ENCODE data around the gene RAF1.
"Not testable (repeated sequence)": the region's sequence is repeated elsewhere in the genome, so short reads cannot be mapped to it uniquely, and the experiment has no call there.

Gene RAF1

DNA sequence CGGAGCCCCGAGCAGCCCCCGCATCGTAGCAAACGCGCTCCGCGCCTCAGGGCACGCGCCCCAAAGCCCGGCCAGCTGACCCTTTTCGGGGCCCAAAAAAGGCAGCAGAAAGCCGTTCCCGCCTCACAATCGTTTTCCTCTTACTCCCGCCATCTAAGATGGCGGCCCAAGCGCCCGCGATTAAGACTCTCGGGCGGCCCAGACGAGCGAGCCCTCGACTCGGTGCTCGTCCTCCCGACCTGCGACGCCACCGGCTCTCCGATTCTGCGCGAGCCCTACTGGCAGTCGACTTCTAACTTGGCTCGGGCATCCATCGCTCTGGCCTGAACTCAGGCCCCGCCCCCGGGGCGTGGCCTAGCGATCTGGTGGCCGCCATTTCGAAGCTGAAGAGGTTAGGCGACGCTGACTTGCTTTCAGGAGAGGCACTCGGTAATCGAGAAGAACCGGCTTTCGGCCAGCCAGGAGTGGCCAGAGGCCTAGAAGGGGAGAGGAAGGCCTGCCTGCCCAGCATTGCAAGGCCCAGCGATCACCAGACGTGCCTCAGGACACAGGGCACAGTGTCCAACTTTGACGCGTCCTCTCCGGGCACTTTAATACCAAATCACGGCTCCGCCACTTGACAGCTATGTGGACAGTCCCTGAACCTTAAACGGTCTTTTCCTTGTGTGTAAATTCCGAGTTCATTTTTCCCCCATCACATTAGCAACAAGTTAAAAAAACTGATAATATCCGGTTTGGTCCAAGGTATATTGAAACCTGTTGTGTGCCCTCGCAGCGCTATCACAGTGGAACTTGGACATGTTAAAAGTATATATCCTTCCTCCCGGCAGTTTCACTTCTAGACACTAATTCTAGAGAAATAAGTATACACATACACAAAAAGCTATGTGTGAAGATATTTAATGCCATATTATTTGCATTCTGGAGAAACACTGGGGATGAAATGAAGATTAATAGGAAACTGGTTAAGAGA lies at the start of gene RAF1:
Gene RAF1, minus strand, starts transcription at position 182 of the 973 bp plus-strand sequence. CDS start 45,396 bp downstream, outside the sequence.
- DNase-seq = peak; percentile 85

DNA sequence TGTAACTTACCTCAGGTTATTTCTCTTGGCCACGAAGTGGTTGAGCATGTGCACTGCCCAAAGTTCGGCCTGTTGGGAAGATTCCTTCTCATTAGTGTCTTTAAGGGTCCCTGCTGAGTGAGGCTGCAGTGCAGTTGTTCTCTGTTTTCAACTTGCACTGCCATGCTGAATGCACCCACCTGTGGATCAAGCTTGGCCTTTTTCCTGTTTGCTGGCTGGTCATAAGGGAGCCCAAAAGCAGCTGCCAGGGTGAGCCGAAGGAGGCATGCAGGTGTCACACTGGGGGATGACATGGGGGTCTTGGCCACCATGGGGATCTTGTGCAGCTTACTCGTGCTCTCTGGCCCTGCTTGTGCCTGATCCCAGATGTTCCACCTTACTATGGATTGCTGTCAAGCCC lies 46.1 kb upstream of the RAF1 start:
- no peak for DNase-seq

DNA sequence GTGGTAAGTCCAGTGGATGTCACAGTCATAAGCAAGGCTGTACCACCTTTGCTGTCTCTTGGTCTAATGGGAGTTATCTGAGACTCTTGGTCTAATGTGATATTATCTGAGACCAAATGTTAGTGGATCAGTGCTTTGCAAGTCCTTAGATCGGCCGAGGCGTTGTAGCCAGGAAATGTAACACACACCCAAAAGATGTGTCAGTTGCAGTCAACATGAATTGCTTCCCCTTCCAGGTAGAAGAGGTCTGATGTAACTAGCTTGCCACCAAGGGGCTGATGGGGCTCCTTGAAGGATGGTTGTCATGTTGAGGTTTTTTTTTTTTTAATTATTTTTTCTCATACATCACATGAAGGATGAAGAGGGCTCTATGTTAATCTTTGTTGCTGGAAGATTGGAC lies 45.4 kb upstream of the RAF1 start:
- no peak for DNase-seq

DNA sequence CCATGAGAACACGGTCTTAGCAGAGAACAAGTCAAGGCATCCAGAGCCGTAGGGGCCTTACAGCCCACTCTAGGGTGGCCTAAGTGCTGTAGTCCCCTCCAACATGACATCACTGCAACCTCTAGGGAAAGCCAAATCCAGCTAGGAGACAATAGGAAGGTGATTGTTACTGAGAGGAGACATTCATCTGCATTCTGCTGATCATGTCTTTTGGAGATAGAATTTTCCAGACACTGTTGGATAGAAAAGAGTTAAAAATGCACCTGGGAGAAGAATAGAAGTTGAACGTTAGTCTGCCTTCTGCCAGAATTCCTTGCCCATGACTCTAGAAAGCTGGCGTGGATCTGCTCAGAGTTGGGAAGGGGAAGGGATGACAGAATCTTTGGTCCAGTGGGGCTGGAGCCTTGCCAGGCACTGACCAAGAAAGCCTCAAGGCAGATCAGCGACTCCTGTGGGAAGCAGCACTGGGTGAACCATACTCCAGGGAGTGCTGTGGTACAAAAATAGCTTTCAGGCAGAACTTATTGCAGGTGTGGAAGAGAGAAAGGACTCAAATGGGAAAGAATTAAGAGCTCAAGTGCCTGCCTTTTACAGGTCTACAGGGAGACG lies 44.8 kb upstream of the RAF1 start:
- no peak for DNase-seq

DNA sequence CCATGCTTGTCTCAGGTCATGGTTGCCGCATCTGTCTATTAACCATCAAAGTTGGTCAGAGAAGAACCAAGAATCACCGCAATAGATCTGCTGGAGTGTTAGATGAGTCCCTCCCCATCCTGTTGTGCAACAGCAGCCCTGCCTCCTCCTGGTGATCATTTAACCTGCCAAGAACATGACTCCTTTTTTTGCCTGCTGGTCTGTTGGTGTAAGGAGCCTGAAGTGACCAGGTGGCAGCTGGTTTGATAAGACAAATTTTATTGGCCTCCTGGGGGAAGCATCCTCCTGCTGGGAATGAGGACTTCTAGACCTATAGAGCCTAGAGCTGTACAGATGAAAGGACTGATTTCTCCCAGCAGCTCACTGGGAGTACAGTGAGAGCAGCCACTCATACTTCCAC lies 43.5 kb upstream of the RAF1 start:
- no peak for DNase-seq

DNA sequence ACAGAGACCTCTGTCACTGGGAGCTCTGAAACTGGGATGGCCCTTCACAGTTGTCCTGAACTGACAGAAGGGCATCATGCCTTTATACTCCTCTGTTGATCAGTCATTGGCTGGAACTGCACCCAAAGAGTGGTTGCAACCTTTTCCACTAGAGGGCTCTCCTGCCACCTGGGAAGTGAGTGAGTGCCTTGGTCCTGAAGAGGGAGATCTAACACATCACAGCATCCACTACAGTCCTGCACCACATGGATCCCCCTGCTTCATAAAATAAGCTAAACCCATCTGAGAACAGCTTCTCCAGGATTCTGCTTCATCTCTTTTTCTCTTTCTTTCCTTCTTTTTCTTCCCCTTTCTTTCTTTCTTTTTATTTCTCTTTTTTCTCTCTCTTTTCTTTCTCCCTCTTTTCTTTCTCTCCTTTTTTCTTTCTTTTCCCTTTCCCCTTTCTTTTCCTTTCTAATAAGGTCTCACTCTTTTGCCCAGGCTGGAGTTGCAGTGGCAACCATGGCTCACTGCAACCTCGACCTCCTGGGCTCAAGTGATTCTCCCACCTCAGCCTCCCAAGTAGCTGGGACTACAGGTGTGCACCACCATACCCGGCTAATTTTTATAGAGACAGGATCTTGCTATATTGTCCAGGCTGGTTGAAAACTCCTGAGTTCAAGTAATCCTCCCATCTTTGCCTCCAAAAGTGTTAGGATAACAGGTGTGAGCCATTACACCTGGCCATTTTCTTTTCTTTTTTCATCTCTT lies 42.8 kb upstream of the RAF1 start:
- peak; percentile 1 for DNase-seq

DNA sequence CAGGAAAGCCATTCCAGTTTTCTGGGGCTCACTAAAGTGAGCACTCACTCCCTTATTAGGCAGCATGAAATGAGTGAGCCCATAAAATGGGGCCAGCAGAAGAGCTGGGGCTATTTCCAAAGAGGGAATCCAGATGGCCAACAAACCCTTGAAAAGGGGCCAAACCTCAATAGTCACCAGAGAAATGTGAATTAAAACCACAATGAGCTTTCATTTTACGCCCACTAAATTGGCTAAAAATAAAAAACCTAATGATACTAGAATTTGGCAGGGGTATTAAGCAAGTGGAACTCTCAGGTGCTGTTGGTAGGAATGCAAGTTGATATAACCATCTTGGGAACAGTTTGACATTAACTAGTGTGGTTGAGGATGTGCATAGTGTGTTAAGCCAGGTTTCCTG lies 42.1 kb upstream of the RAF1 start:
- DNase-seq = no peak

DNA sequence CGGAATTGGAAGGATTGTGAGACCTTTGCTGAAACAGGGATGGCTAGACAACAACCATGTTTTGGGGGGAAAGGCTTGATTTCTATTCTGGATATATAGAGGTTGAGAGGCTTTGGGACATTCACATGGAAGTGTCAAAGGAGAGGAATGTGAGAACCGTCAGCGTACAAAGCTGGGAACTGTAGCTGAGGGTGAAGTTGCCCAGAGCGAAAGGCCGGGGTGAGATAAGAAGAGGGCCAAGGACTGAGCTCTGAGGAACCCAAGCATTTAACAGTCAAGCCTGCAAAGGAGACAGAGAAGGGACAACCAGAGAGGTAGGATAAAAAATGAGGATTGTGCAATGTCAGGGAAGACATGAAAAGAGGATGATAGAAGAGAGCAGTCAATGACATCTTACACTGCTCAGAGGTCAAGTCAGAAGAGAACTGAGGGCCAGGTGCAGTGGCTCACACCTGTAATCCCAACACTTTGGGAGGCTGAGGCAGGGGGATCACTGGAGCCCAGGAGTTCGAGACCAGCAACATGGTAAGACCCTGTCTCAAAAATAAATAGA lies 41.5 kb upstream of the RAF1 start:
- no peak for DNase-seq

DNA sequence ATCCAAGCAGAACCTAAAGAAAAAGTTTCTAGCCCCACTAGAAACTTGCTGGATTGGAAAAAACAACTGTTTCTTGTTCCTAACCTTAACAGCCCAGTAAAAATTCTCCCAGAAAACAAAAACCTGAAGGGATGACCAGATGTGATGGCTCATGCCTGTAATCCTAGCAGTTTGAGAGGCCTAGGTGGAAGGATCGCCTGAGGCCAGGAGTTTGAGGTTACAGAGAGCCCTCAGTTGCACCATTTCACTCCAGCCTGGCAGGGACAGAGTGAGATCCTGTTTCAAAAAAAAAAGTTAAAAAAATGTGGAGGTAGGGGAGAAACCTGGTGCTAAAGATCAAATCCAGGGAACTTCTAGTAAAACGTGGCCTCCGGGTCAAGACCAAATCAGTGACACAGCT lies 38.6 kb upstream of the RAF1 start:
- no peak for DNase-seq

DNA sequence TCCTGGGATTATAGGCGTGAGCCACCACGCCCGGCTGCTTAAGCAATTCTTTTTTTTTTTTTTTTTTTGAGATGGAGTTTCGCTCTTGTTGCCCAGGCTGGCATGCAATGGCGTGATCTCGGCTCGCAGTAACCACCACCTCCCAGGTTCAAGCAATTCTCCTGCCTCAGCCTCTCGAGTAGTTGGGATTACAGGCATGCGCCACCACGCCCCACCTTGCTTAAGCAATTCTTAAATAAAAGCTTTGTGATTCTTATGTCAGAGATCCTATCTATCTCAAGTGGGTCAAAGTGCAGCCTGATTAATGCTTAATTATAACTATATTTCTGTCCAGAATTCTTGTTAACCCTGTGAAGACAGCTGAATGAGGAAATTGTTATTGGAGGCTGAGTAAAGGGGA lies 37.7 kb upstream of the RAF1 start:
- DNase-seq = not testable (repeated sequence)

DNA sequence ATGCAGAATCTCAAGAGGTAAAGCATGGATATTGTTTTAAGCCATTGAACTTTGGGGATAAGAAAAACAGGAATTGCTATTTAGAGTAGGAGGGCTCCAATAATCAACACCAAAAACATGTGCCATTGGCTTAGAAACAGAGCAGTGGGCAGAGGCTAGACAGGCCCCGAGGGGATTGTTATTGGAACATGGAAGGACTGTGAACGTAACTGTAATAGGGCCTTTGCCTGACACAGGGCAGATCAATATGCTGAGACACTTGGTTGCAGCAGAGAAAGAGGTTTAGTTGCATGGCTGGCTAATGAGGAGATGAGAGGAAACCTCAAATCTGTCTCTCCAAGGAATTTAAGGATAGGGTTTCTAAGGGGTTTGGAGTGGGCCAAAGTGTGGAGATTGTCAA lies 36.9 kb upstream of the RAF1 start:
- DNase-seq = no peak

DNA sequence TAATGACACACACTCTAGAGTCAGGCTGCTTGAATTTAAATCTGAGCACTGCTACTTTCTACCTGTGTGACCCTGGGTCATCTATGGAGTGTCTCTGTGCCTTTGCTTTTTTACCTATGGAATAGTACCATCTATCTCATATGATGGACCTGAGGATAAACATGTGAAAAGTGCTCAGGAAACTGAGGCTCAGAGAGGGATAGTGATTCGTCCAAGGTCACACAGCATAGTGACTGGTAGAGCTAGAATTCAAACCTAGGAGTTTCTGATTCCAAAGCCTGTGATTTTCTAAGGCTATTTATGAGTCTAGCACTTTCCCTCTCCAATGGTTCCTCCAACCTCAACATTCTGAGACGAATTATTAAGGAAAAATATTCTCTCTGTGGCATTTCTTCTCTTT lies 32.0 kb upstream of the RAF1 start:
- no peak for DNase-seq

DNA sequence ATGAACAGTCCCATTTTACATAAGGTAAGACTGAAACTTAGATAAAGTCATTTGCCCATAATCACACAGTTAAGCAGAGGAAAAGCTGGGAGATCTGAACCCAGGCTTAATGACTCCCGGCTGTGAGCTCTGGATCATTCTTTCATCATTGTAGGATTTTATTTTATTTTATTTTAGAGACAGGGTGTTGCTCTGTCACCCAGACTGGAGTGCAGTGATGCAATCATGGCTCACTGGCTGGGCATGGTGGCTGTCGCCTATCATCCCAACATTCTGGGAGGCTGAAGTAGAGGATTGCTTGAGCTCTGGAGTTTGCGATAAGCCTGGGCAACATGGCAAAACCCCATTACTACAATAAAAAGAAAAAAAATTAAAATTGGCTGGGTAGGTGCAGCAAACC lies 31.2 kb upstream of the RAF1 start:
- no peak for DNase-seq

DNA sequence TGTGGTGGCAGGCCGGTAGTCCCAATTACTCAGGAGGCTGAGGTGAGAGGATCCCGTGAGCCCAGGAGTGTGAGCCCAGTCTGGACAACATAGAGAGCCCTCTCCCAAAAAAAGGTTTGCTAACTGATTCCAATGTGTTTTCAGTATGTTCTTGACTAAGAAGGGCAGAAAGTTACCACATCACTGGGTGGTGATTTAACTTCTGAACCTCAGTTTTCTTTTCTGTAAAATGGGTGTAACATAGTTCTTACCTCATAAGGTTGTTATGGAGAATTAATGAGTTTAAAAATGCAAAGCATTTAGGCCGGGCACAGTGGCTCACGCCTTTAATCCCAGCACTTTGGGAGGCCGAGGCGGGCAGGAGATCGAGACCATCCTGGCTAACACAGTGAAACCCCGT lies 28.5 kb upstream of the RAF1 start:
- DNase-seq = no peak

DNA sequence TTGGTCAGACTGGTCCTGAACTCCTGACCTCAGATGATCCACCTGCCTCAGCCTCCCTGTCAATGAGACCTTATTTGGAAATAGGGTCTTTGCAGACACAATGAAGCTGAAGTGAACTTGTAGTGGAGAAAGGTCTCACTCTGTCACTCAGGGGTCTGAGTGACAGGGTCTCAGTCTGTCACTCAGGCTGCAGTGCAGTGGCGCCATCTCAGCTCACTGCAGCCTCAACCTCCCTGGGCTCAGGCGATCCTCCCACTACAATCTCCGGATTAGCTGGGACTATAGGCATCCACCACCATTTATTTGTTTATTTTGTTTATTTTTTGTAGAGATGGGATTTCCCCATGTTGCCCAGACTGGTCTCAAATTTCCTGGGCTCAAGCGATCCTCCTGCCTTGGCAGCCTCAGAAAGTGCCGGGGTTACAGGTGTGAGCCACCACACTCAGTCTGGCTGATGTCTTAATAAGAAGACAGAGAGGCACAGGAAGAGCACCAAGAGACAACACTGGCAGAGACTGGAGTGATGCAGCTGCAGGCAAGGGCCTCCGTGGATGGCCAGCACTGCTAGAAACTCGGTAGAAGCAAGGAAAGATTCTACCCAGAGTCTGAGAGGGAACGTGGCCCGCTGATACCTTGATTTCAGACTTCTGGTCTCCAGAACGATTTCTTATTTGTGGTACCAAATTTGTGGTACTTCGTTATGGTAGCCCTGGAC lies 26.2 kb upstream of the RAF1 start:
- no peak for DNase-seq

DNA sequence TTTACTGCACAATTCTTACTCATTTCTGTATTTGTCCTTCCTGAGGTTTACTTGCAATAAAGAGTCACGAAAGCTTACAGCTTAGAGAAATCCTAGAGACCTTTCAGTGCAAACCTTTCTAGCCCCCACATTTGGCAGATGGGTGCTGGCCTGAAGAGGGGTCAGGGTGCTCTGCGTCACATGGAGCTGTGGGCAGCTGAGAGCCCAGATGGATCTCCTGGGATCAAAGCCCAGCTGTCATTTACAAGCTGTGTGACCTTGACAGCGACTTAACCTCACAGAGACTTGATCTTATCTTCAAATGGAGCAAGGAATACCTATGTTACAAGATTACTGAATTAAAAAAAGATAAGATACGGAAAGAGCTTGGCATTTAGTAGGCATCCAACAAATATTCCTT lies 24.0 kb upstream of the RAF1 start:
- DNase-seq = no peak

DNA sequence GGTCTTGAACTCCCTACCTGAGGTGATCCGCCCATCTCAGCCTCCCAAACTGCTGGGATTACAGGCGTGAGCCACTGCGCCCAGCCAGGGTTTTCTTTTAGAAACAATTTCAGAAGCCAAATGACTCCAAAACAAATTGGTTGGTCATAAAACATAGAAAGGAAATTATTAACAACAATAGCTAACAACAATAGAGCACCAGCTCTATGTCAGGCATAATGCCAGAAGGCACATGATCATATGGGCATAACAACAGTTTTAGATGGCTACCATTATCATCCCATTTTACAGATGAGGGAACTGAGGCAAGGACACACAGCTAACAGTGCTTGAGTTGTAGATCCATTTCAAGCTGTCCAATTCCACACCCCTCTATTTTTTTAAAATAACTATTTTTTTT lies 22.2 kb upstream of the RAF1 start:
- DNase-seq = no peak

DNA sequence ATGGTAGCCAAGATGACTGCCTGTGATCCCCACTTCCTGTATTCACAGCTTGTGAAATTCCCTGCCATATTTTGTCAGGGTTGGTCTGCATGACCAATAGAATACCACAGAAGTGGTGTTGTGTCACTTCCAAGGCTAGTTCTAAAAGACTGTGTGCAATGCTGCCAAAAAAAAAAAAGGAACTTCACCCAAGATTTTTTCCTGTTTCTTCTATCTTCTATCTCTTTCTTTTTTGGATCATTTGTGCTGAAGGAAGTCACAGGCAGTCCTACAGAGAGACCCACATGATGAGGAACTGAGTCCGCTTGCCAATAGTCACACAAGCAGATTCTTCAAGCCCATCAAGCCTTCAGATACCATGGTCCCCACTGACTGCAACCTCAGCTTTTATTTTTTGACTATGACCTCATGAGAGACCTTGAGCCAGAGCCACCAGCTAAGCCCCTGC lies 18.1 kb upstream of the RAF1 start:
- no peak for DNase-seq

DNA sequence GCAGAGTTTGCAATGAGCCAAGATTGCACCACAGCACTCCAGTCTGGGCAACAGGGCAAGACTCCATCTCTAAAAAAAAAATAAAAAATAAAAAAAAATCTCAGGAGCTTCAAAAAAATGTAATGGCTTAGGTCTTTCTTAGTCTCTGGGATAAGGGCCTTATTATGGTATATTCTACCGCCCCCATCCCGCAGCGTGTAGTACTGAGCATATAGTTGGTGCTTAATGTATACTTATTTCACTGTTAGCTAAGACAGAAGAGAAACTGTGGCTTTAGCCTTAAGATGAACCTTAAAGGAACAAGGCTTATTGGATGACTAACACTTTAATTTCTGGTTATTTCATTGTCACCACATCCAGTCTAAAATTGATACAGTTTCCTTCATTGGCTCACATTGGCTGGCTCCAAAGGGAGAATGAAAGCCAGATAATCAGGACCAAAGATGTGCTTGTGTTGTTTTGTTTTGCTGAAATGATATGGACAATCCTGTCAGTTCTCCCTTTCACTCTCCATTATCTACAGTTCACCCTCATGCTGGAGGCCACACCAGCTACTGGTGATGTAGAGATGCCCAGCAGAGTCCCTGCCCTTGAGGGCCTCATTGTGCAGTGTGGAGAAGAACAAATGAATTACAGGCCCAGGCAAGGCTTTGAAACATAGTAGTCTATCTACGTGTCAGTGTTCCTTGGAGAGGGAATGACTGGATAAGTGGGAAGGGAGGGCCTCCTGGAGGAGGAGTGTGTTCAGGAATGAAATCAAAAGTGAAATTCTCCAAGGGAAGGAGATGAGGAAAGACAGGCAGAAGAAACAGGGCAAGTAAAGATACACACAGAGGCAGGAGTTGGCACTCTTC lies 17.4 kb upstream of the RAF1 start:
- DNase-seq = no peak

DNA sequence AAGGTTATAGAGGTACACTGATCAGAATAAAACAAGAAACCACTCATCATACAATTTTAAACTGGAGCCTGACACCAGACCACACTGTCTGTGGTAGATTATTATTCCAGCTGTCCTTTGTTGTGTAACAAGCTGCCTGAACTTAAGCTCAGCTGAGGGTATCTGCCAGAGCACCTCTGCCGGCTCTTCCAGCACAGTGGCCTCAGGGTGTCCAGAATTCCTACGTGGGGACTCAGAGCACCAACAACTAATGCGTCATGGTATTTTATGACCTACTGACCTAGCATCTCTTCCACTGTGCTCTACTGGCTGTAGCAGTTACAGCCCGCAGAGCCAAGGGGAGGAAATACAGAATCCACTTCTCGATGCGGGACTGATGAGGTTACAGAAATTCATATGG lies 15.6 kb upstream of the RAF1 start:
- DNase-seq = no peak

DNA sequence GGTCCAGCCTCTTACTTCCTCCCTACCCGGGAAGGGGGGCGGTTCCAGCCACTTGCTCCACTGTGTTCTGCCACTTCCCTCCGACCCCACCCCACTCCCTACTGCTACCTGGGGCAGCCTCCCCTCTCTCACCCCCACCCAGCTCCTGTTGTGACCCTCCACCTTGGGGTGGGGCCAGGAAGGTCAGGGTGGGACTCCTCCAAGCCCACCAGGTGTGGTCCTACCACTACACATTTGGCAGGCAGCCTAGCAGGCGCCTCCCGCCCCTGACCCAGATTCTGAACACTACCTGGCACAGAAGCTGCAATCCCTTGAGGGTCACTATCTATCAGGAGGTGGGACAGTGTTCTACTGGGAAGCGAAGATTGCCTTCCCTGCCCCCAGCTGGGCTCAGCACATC lies 13.7 kb upstream of the RAF1 start:
- no peak for DNase-seq

Data from DMS79 (cell line).